ENCODE results near the gene GPR180.

The GPR180 gene

DNA sequence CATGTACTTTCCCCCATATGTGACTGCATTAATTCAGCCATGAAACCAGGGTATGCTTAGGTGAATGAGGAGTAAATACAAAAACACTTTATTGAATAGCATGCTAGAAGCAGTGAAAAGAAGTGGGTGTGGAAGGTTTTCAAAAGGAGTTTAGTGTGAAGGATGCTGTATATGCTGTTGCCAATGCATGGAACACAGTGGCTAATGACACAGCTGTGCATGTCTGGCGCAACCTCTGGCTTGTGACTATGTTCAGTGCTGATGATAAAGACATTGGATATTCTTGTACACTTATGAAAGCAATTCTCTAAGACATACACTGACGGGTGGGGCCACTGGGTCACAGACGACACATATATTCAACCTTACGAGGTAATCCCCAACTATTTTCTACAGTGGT lies 55.5 kb downstream of the GPR180 start:
- DNase-seq = no peak

DNA sequence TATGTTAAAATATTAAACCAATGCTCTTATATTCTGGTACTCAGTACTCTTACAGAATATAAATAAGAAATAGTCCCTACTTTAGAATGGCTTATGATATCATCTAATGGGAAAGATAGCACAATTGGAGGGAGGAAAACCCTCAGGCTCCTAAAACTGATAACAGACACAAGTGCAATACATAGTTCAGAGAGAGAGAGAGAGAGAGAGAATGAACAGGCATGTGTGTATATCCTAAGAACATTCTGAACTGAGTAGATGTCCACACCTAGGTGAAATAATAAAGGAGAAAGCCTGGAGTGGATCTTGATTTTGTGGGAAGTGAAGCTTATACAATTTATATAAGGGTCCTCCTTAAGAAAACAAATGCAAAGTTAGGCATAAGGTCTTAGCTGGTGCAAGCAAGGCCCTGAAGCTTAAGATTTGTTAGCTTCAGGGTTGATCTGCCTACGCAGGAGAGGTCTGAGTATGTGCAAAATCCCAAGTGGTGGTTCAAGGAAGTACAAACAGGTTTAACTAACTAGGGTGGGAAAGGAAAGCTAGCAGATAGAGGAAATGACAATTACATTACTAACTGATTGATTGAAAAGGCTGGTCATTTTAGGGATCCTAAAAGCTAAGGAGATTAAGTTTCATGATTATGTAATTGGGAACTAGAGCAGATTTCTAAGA lies 57.4 kb downstream of the GPR180 start:
- no peak for DNase-seq

DNA sequence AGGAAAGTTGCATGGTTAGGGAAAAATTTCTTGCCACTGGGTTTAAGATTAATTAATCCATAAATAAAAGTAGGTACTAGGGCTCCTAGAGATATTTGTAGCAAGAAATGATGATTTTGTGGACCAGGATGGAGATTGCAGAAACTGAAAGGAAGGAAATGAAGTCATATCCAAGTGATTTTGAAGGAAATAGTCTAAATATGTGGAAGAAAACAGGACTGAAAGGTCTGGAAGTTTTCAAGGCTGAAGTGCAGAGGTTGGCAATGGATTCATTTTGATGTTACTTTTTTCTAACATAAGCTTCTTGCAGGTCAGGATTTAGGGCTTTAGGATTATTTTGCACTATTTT lies 57.9 kb downstream of the GPR180 start:
- no peak for DNase-seq

DNA sequence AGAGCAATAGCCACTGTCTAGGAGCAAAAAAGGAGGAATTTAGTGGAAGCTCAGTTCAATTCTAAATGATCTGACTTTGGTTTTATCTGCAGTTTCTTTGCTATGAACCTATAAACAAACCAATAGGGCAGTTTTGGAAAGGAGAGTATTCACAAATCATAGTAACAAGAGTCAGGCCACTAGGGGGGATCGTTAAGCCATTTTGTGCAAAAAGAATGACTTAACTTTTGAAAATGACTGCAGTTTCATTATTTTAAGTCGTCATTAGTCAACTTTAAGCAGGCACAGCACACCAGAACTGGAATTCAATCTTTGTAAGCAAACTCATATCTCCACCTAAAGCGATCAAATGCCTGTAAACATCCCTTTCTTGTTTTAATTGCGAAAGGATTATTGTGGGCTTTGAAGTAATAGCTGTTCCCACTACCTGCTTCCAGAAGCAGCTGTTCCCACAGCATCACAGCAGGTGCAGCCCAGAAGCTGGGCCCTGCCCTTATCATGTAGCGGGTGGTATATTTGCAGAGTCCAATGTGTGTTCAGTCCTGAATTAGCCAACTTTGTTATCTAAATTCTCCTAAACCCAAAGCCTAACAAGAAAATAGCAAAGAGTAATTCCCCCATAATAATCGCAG lies 59.2 kb downstream of the GPR180 start:
- no peak for DNase-seq

DNA sequence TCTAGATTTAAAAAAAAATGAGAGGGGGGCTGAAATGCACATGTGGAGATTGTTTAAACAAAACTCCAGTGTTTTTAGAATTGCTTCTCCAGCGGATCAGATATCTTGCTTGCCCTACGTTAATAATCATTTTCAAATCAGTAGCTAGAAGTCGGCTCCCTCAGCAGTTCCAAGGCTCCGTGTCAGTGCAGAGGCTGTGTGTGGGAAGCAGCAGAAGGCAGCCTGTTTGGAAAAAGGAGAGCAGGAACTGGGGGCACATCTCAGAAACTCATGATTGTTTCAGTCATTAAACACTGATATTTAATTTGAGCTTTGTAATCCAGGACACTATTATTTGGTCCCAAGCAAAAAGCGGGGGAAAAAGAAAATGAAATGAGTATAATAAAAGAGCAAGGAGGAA lies 59.7 kb downstream of the GPR180 start:
- no peak for DNase-seq

DNA sequence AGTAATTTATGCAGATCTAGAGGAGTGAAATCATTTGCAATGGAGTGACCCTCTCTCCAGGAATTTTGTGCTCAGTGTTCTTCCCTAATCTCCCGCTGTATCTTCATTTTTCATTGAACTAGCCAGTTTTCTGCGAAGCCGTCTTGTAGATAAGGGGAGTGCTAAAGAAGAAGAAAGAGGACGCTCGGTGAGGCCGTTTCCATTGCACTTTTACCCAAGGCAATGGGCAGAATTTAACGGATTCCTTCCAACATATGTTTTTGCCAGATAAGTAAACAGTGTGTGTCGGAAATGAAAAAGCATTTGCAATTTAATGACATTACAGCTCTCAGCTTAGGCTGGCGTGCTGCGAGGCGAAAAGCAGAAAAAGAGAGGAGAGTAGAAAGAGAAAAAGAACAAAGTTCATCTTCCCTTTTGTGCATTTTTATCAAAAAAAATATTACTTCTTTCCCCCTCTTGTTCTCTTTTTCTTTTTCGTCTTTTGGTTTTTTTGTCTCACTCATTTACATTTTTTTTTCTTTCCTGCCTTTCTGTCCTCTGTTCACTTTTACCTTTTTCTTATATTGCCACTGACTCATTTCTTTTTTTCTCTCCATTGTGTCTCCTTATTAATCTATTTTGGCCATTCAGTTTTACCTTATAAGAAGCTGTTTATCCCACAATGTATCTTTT lies 60.8 kb downstream of the GPR180 start:
- DNase-seq = no peak

DNA sequence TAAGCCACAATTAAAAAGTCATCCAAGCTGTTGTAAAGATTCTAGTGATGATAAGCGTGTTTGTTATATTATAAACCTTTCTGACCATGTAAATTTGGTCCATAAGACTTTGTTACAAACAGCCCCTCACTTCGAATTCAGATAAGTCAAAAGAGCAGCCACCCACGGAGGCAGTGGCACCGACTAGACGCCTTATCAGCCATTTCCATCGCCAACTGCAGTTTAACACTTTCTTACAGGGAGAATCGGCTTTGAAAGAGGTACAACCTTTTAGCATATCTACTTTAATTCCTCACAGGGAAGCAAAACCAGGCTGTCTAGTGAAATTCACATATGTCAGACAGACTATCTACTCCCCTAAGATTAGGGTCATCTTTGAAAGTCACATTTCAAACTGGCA lies 63.2 kb downstream of the GPR180 start:
- DNase-seq = no peak

DNA sequence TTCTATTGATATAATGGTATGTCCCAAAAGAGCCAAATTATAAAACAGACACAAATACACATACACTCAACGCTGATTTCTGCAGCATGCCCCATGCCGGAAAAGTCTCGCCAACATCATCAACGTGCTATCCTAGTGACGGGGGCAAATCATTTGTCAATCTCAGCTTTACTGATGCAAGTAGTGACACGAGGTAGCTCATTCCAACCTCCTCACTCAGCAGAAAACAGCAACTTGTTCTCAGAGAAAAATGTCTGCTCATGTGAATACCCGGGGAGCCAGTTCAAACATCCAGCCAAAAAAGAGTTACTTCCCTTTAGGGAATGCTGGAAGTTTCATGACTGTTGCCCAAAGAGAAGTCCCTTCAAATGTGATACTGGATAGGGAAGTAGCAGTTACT lies 64.4 kb downstream of the GPR180 start:
- no peak for DNase-seq

DNA sequence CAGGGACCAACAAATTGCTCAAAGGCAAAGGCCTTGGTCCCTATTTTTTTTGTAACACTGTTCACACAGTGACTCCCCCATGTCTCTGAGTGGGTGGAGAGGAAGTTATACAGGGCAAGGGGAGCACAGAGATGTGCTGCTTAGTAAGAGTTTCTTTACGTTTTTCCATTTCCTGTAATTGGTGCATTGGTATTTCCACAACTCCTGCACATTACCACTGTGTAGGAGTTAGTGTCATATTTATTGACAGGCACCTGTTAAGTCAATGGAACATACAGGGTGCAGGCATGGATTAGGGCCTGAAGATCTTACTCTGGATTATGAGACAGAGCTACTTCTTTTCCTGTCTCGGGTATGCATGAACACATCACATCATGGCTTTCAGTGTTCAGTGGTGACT lies 65.5 kb downstream of the GPR180 start:
- DNase-seq = no peak

DNA sequence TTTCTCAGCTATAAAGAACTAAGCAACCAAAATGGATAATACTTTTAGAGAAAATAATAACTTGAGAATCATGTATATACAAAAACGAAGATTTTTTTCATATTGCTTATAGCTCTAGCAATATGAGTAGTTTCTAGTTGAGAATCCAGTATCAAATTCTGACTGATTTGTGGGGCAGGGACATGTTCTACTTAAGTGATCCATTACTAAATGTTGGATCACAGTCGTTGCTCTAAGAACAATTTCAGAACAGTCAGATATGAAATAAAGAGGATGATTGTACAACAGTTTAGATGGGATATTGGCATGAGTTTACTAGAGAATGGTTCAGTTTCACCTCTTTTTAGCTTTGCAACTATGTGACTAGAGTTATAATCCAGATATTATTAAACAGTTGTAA lies 70.7 kb downstream of the GPR180 start:
- DNase-seq = no peak

DNA sequence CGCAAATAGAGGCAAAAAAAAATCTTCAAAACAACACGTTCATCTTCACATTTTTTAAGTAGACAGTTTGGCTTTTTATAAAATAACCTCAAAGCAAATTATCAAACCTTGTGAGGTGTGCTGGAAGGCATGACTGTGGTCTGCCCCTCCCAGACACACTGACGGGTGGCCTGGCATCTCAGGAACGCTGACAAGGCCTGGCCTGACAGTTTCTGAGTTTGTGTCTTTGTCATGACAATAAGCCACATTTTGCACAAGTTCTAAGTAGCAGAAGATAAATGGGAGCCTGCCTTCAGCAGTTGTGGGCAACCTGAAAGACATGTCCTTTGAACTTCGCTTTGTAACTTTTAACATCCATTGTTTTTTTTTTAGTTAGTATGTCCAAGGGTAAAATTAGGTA lies 72.2 kb downstream of the GPR180 start:
- DNase-seq = no peak

DNA sequence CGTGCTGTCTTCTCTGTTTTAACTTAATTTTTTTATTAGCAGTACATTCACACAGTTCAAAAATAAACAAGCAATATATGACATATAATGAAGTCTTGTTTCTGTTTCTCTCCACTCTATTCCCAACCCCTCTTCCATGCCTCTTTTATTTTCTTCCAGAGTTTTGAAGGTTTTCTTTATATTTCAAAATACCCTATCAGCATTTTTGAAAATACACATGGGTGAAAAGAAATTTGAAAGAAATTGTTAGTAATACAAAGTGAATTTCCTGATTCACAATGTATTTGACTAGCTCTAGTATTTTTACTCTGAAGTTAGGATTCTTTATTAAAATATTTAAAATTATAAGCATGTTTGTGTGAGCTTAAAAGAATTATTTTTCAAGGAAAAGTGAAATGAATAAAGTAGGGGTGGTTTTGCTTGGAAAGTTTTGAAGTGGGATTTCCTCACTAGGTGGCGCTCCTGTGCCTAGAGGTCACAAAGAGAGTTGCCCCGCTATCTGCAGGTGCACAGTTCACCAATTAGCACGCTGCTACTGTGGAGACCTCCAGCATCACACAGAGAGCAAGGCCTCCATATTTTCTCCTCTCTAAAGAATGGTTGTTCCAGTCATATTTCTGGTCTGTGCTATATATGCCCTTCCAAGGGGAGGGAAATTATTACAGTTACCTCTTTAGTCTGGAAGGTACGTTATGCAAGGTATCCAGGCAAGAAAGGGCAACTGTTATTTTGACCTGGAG lies 73.1 kb downstream of the GPR180 start:
- DNase-seq = peak; percentile 46

DNA sequence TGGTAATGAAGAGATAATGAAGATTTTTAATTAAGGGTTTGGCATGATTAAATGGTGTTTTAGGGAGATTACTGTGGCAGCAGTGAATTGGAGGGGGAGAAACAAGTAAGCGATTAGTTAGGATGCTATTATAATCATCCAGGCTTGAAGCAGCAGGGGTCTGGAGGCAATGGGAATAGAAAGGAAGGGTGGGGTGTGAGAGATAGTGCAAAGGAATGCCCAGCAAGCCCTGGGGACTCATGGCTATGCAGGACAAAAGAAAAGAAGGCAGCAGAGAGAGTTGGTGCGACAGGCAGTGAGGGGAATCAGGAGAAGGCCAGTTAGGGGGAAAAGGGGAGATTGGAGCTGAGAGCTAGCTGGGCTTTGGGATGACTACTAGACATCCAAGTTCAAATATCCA lies 76.1 kb downstream of the GPR180 start:
- DNase-seq = no peak

DNA sequence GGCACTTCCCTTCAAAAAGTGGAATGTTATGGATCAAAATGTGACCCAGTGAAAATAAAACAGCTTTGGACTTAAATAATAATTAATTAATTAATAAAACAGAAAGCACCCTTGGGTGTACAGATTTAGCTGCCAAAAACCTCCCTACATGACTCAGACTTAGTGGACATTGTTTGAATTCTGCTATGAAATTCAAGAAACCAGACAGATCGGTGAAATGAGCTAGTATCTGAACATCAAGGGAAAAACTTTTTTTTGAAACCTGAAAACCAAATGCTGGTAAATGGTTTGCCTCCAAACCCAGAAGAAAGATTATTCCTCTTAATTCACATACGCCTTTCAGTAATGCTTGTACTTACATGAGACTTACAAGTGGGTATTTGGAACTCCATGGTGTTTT lies 77.2 kb downstream of the GPR180 start:
- DNase-seq = no peak

DNA sequence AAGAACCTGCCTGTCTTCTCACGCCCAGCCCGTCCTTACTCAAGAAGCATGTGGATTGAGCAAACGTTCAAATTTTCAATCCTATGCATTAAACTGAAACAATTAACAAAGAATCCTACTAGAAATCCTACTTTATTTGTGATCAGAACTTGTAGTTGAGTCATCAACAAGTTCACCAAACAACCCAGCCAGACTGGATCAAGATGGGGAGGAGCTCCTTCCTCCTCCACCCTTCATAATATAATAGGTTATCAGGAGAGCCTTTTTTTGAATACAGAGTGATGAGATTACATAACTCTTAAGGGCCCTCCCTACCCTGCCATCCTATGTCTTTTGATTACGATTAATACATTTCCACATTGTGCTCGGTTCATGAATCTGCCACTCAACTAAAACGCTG lies 78.0 kb downstream of the GPR180 start:
- DNase-seq = no peak

DNA sequence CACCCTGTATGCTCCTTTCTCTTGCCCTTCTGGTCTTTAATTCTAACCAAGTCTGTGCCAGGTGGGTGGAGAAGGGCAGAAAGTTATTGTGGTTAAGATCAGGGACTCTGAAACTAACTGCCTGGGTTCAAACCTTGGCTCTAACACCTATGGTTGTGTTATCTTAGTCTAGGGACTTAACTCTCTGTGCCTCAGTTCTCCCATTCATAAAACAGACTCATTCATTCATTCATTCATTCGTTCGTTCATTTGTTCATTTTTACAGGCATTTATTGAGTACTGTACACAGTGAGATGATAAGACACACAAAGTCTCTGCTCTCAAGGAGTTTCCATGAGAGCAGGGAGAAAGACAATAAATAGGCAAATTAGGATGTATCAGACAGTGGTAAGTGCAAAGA lies 80.6 kb downstream of the GPR180 start:
- DNase-seq = no peak

DNA sequence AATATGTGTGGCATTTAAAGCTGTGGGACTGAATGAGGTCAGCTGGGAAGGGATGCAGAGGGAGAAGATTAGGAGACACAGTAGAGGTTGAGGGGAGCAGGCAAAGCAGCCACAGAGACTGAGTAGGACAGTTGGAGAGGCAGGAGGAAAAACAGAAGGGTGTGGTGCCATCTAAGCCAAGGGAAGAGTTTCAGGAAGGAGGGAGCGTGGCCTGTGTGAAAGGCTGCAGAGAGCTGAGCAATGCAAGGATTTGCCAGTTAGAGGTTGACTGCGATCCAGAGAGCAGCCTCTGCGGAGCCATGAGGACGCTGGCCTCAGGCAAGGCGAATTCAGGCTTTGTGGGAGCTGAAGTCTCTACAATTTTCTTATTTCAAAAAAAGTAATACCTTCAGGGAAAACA lies 81.8 kb downstream of the GPR180 start:
- no peak for DNase-seq

Data from CD4-positive, alpha-beta T cell treated with Interleukin-12 subunit alpha and Interleukin-12 subunit beta, for 1 hour (primary cell).